H1 (cell line): ENCODE measurements around the gene FHIP1B. TPM values are rescaled to one million over a fixed set of nuclear protein-coding genes. Genes with fewer than 3 reads are reported as not detected.

Source experiments
- CTCF ChIA-PET: fragments of 300-600 bp; sonication (Branson Sonifier 250); formaldehyde crosslinking; loops from one replicate; lab custom pipeline; 2021; ENCODE audit not compliant: partially characterized antibody; lab: Charles Lee
- POLR2A ChIA-PET: fragments of 300-600 bp; sonication (Branson Sonifier 250); formaldehyde crosslinking; loops from one replicate; lab custom pipeline; 2021; ENCODE audit warnings: inconsistent platforms; ENCODE audit not compliant: partially characterized antibody; lab: Charles Lee
- DNase-seq, 2 experiments: peaks; one replicate each; pipeline versions ENCODE4 v3.0.0 to v3.0.0-alpha.2; 2010 to 2022; ENCODE audit warnings: low spot score in 2 of 2, low read depth in 1 of 2, mixed read lengths in 1 of 2
- FAIRE-seq: peaks from 2 replicates; lab custom pipeline; 2011; peaks lifted over from hg19 to GRCh38; lab: Jason Lieb, UNC
- H2AFZ ChIP-seq: 2 replicates; pipeline ENCODE4 v1.8.1; 2012; ENCODE audit warnings: low read length, inconsistent platforms
- H2AK5ac ChIP-seq: 2 replicates; pipeline ENCODE4 v1.6.1; 2013; ENCODE audit warnings: low read depth, low read length
- H2BK120ac ChIP-seq: replicated peaks from 2 replicates; pipeline ENCODE3; 2013; ENCODE audit warnings: low read depth, low read length, inconsistent platforms
- H2BK12ac ChIP-seq: 2 replicates; pipeline ENCODE4 v1.6.1; 2013; ENCODE audit warnings: low read depth, low read length
- H2BK15ac ChIP-seq: 2 replicates; pipeline ENCODE4 v1.6.1; 2013; ENCODE audit warnings: low read length
- H2BK20ac ChIP-seq: 2 replicates; pipeline ENCODE4 v1.6.1; 2013; ENCODE audit warnings: low read length
- H2BK5ac ChIP-seq: 2 replicates; pipeline ENCODE4 v1.6.1; 2013; ENCODE audit warnings: low read depth, low read length
- H3K14ac ChIP-seq: 2 replicates; pipeline ENCODE4 v1.6.1; 2013; ENCODE audit warnings: inconsistent platforms; ENCODE audit not compliant: insufficient read length
- H3K18ac ChIP-seq: 2 replicates; pipeline ENCODE4 v1.6.1; 2013; ENCODE audit warnings: low read length; ENCODE audit errors: extremely low read depth
- H3K23ac ChIP-seq: 2 replicates; pipeline ENCODE4 v1.6.1; 2013; ENCODE audit warnings: inconsistent platforms; ENCODE audit not compliant: insufficient read length
- H3K23me2 ChIP-seq: 2 replicates; pipeline ENCODE4 v1.6.1; 2013; ENCODE audit warnings: low read depth, low read length
- H3K27ac ChIP-seq: 2 replicates; pipeline ENCODE4 v1.6.1; 2011; ENCODE audit warnings: low read depth, low read length, inconsistent platforms
- H3K27me3 ChIP-seq, 4 experiments: replicated peaks in 1 of 4; 1 replicate in 1 of 4; 2 replicates in 3 of 4; pipeline versions ENCODE4 v1.6.1 to v1.8.1; 2011 to 2013; ENCODE audit warnings: low read length in 3 of 4, mild to moderate bottlenecking in 3 of 4, inconsistent platforms in 2 of 4, mixed read lengths in 2 of 4, moderate library complexity in 1 of 4; ENCODE audit not compliant: control insufficient read depth in 3 of 4, insufficient read depth in 3 of 4; ENCODE audit errors: extremely low read depth in 1 of 4
- H3K36me3 ChIP-seq, 4 experiments: 2 replicates each; pipeline versions ENCODE4 v1.6.1 to v1.8.1; 2011 to 2013; ENCODE audit warnings: mild to moderate bottlenecking in 4 of 4, low read length in 3 of 4, moderate library complexity in 2 of 4, control low read depth in 1 of 4, inconsistent platforms in 1 of 4; ENCODE audit not compliant: insufficient read depth in 4 of 4, control insufficient read depth in 2 of 4
- H3K4ac ChIP-seq: replicated peaks from 2 replicates; pipeline ENCODE3; 2013; ENCODE audit warnings: low read length, low read depth, mixed read lengths, inconsistent platforms; ENCODE audit not compliant: insufficient read length
- H3K4me1 ChIP-seq, 4 experiments: replicated peaks in 1 of 4; 1 replicate in 1 of 4; 2 replicates in 3 of 4; pipeline versions ENCODE4 v1.6.1 to v1.8.1; 2011 to 2013; ENCODE audit warnings: low read length in 3 of 4, inconsistent platforms in 2 of 4, mixed read lengths in 1 of 4; ENCODE audit not compliant: insufficient read depth in 4 of 4, control insufficient read depth in 3 of 4
- H3K4me2 ChIP-seq, 2 experiments: 2 replicates each; pipeline versions ENCODE4 v1.6.1 to v1.8.1; 2011 to 2013; ENCODE audit warnings: low read depth in 2 of 2, low read length in 2 of 2, control low read depth in 1 of 2, inconsistent platforms in 1 of 2, mild to moderate bottlenecking in 1 of 2; ENCODE audit not compliant: insufficient read depth in 1 of 2
- H3K4me3 ChIP-seq, 4 experiments: fragments of 200-600, 300-600 bp in 1 of 4; sonication (generic), shearing (Covaris generic), sonication (Bioruptor Twin) in 1 of 4; 2 replicates each; pipeline versions ENCODE4 v1.5.1 to v1.8.1; 2011 to 2016; ENCODE audit warnings: low read length in 4 of 4, low read depth in 3 of 4, control low read depth in 2 of 4, inconsistent platforms in 2 of 4, mild to moderate bottlenecking in 2 of 4, mixed read lengths in 1 of 4, moderate library complexity in 1 of 4; ENCODE audit not compliant: insufficient read depth in 2 of 4; ENCODE audit errors: extremely low read depth in 1 of 4
- H3K56ac ChIP-seq: replicated peaks from 2 replicates; pipeline ENCODE3; 2013; ENCODE audit warnings: low read depth, mild to moderate bottlenecking, mixed read lengths, low read length, inconsistent platforms; ENCODE audit not compliant: insufficient read length
- H3K79me1 ChIP-seq: 2 replicates; pipeline ENCODE4 v1.6.1; 2013; ENCODE audit warnings: low read depth, low read length, control low read depth
- H3K79me2 ChIP-seq, 2 experiments: 2 replicates each; pipeline versions ENCODE4 v1.6.1 to v1.8.1; 2012 to 2013; ENCODE audit warnings: low read length in 2 of 2, mild to moderate bottlenecking in 2 of 2, inconsistent platforms in 1 of 2; ENCODE audit not compliant: insufficient read depth in 2 of 2, control insufficient read depth in 1 of 2
- H3K9ac ChIP-seq, 4 experiments: replicated peaks in 1 of 4; 1 replicate in 1 of 4; 2 replicates in 3 of 4; pipeline versions ENCODE4 v1.6.1 to v1.8.1; 2011 to 2013; ENCODE audit warnings: low read depth in 3 of 4, low read length in 3 of 4, control low read depth in 2 of 4, mild to moderate bottlenecking in 2 of 4, moderate library complexity in 2 of 4, inconsistent platforms in 1 of 4; ENCODE audit errors: extremely low read depth in 1 of 4
- H3K9me3 ChIP-seq, 2 experiments: 2 replicates each; pipeline versions ENCODE4 v1.6.1 to v1.8.1; 2012 to 2013; ENCODE audit warnings: mild to moderate bottlenecking in 2 of 2, moderate library complexity in 2 of 2, control low read depth in 1 of 2, inconsistent platforms in 1 of 2, low read depth in 1 of 2, low read length in 1 of 2, mixed read lengths in 1 of 2; ENCODE audit not compliant: insufficient read depth in 2 of 2
- H4K20me1 ChIP-seq, 2 experiments: replicated peaks in 1 of 2; 2 replicates each; pipeline versions ENCODE3 to v1.8.1; 2011 to 2013; ENCODE audit warnings: inconsistent platforms in 2 of 2, low read length in 2 of 2, mild to moderate bottlenecking in 1 of 2; ENCODE audit not compliant: insufficient read depth in 2 of 2, control insufficient read depth in 1 of 2
- H4K5ac ChIP-seq: 2 replicates; pipeline ENCODE4 v1.6.1; 2013; ENCODE audit warnings: low read length, low read depth, mixed read lengths, inconsistent platforms; ENCODE audit not compliant: insufficient read length
- H4K8ac ChIP-seq: 2 replicates; pipeline ENCODE4 v1.8.0; 2013; ENCODE audit warnings: mild to moderate bottlenecking, moderate library complexity, low read length, inconsistent platforms; ENCODE audit not compliant: insufficient read depth; ENCODE audit errors: extremely low read depth
- H4K91ac ChIP-seq: replicated peaks from 2 replicates; pipeline ENCODE3; 2013; ENCODE audit warnings: low read length, mixed read lengths, inconsistent platforms; ENCODE audit not compliant: insufficient read length
- BCL11A ChIP-seq, 2 experiments: IDR thresholded peaks; one replicate each; pipeline ENCODE4 v1.6.1; 2011; ENCODE audit warnings: low read depth in 2 of 2, low read length in 2 of 2, mild to moderate bottlenecking in 2 of 2
- CEBPB ChIP-seq: IDR thresholded peaks from 2 replicates; pipeline ENCODE4 v1.6.1; 2012; ENCODE audit warnings: low read depth, low read length
- EP300 ChIP-seq, 2 experiments: IDR thresholded peaks; 1 replicate in 1 of 2; 2 replicates in 1 of 2; pipeline ENCODE4 v1.6.1; 2011 to 2012; ENCODE audit warnings: low read depth in 2 of 2, low read length in 2 of 2, mild to moderate bottlenecking in 2 of 2, borderline replicate concordance in 1 of 2, inconsistent platforms in 1 of 2, moderate library complexity in 1 of 2
- HDAC2 ChIP-seq, 2 experiments: fragments of 300-600 bp in 1 of 2; sonication (generic) in 1 of 2; IDR thresholded peaks; 2 replicates each; pipeline ENCODE4 v1.6.1; 2011 to 2012; ENCODE audit warnings: low read depth in 2 of 2, low read length in 2 of 2, mild to moderate bottlenecking in 2 of 2, moderate library complexity in 2 of 2, borderline replicate concordance in 1 of 2, inconsistent platforms in 1 of 2
- KDM4A ChIP-seq: IDR thresholded peaks from one replicate; pipeline ENCODE4 v1.7.1; 2012; ENCODE audit warnings: low read depth, mild to moderate bottlenecking, moderate library complexity, low read length, inconsistent platforms; ENCODE audit not compliant: severe bottlenecking
- RFX5 ChIP-seq: IDR thresholded peaks from 2 replicates; pipeline ENCODE4 v1.6.1; 2011; ENCODE audit warnings: low read depth, low read length, improper control_type of control experiment, borderline replicate concordance
- ZNF274 ChIP-seq: IDR thresholded peaks from 2 replicates; pipeline ENCODE4 v1.7.0; 2012; ENCODE audit warnings: low read length, borderline replicate concordance; ENCODE audit errors: extremely low read depth
- WGBS, 2 experiments: shearing (Covaris generic) in 1 of 2; methylation state at CpG; one replicate each; pipeline versions ENCODE4 v1.1.6 to v1.1.7; 2013 to 2015; ENCODE audit warnings: low lambda C conversion rate in 2 of 2, mixed read lengths in 2 of 2, inconsistent platforms in 1 of 2, low coverage in 1 of 2, missing lambda C conversion rate in 1 of 2; ENCODE audit not compliant: insufficient replicate concordance in 2 of 2, insufficient coverage in 1 of 2, insufficient read length in 1 of 2; ENCODE audit errors: extremely low coverage in 1 of 2, missing lambda C conversion rate in 1 of 2; 5-methylcytosine and 5-hydroxymethylcytosine counted together
- long read RNA-seq, 2 experiments: library from RNA in 1 of 2; library from capped mRNA in 1 of 2; stranded (forward); transcript quantifications; one replicate each; pipeline ENCODE4 v2.0.0, GENCODE V29; 2021; ENCODE audit warnings: inconsistent platforms in 1 of 2
- polyA minus RNA-seq, 3 experiments: library from RNA; depleted of rRNA, polyadenylated mRNA; stranded (reverse); fragments of >200 nt; gene quantifications; 1 replicate in 2 of 3; 2 replicates in 1 of 3; pipeline ENCODE4 v1.2.3, GENCODE V29; 2011
- polyA plus RNA-seq, 7 experiments: library from polyadenylated mRNA; depleted of rRNA in 3 of 7; stranded (reverse) in 5 of 7; unstranded in 2 of 7; fragments of >200 nt in 5 of 7; fragments of 200-250 nt in 2 of 7; gene quantifications; 1 replicate in 5 of 7; 2 replicates in 1 of 7; 4 replicates in 1 of 7; pipeline versions ENCODE4 v1.2.1 to v1.2.3, GENCODE V29; 2011 to 2013; ENCODE audit warnings: missing spikeins in 2 of 7, mixed read lengths in 2 of 7
- total RNA-seq: library from RNA; stranded (reverse); fragmentation: NEBNext Ultra II Directional; extraction: Animal tissue kit (Norgen Biotek cat#: 25700); gene quantifications from 2 replicates; pipeline ENCODE4 v1.2.1, GENCODE V29; 2021

Gene FHIP1B
- total RNA-seq (16.8 TPM in 2 replicates), polyA plus RNA-seq (2011; rRNA removed) (41.9 and 67.1 TPM in 2 replicates), polyA minus RNA-seq (2011; rRNA and poly(A)+ RNA removed) (28.4 and 31.6 TPM in 2 replicates)
- 35.7 TPM for polyA plus RNA-seq (2011; cell fraction: cytosol; rRNA removed)
- 106 TPM for polyA plus RNA-seq (2011; cell fraction: nucleus; rRNA removed)
- polyA plus RNA-seq (2012, experiment 1 of 2), result 15.3 to 19.5 TPM (median 17.6 TPM) in 4 replicates
- 13.7 TPM for polyA plus RNA-seq (2012, experiment 2 of 2)
- polyA plus RNA-seq (2013, experiment 1 of 2), result 17.6 TPM
- 16.7 TPM for polyA plus RNA-seq (2013, experiment 2 of 2)
- 11.0 TPM for polyA minus RNA-seq (2011; cell fraction: cytosol; rRNA and poly(A)+ RNA removed)
- 44.8 TPM for polyA minus RNA-seq (2011; cell fraction: nucleus; rRNA and poly(A)+ RNA removed)
- long read RNA-seq, experiment 1, partial matches to known transcripts, result 10 of 17 reads
- long read RNA-seq, experiment 1, other reads (novel, unspliced or antisense), result 4 of 17 reads
- long read RNA-seq, experiment 2, partial matches to known transcripts, result 1 of 2 reads
- long read RNA-seq, experiment 2, other reads (novel, unspliced or antisense), result 1 of 2 reads

GRCh38 chr11:6234387-6235107, at the start of gene FHIP1B:
Gene FHIP1B (minus strand): TSS chr11:6234636. CDS start chr11:6224516, 10,120 bp downstream.
- H3K4ac ChIP-seq, result peak within 1 kb of the TSS; percentile 82
- H3K4me1 ChIP-seq, result peaks cover 0 to 5% (median 2%) of the 10 kb centered on the region in 4 experiments; a peak in 2 of 7 replicates
- peaks cover 2 to 4% of the 10 kb centered on the region in 2 experiments for H4K20me1 ChIP-seq
- peak within 1 kb of the TSS; percentile 81 to 94 for H3K4me2 ChIP-seq
- H2BK12ac ChIP-seq, result peak within 1 kb of the TSS; percentile 60; the same call in 1 of the 2 replicates
- ChIA-PET POLR2A (interaction anchor here (0.6 to 1.7 kb wide), 8 partner anchors 9 to 765 kb away, joined by 3 to 4 read pairs (median 3); partner anchors contain the start of gene CAVIN3), CTCF (interaction anchor here (0.9 to 7.1 kb wide), 8 partner anchors 16 to 242 kb away, joined by 3 to 51 read pairs (median 5); partner anchors contain the start of gene CCKBR)
- no peak within 1 kb of the TSS for H2BK20ac ChIP-seq
- peak within 1 kb of the TSS; percentile 84 for H4K5ac ChIP-seq
- peak within 1 kb of the TSS; percentile 61 for H3K27ac ChIP-seq
- H4K91ac ChIP-seq, result peak within 1 kb of the TSS; percentile 66
- H3K23me2 ChIP-seq, result peaks cover 9% of the 10 kb centered on the region
- peak within 1 kb of the TSS; percentile 88 to 98 (median 94) for H3K4me3 ChIP-seq
- H2BK5ac ChIP-seq, result peak within 1 kb of the TSS; percentile 75; the same call in 1 of the 2 replicates
- H3K18ac ChIP-seq, result peak within 1 kb of the TSS; percentile 90
- no peak within 1 kb of the TSS for H3K23ac ChIP-seq
- no peaks in the 10 kb centered on the region for H3K9me3 ChIP-seq
- peak within 1 kb of the TSS; percentile 72; the same call in 1 of the 2 replicates for H2BK15ac ChIP-seq
- peaks cover 2% of the 10 kb centered on the region; the same call in 1 of the 2 replicates for H3K79me1 ChIP-seq
- no peak within 1 kb of the TSS for H2AK5ac ChIP-seq
- DNase-seq (peak; percentile 97 to 100), FAIRE-seq (peak; percentile 86)
- peak within 1 kb of the TSS; percentile 74 for H3K56ac ChIP-seq
- peak within 1 kb of the TSS; percentile 64 to 87 (median 86) for H3K9ac ChIP-seq
- 0 out of 7 replicates have a peak, but pooled peaks cover 0 to 2% (median 0%) of the 10 kb centered on the region in 4 experiments for H3K27me3 ChIP-seq
- 3% methylated on average over 57 of the region's 62 CpGs; no CpG with 5 or more reads in 1 of the 2 experiments for WGBS, 2 experiments
- H2BK120ac ChIP-seq, result no peak within 1 kb of the TSS
- H3K14ac ChIP-seq, result no peak within 1 kb of the TSS
- no peaks in the 10 kb centered on the region for H3K36me3 ChIP-seq
- H3K79me2 ChIP-seq, result peaks cover 3 to 42% of the 10 kb centered on the region in 2 experiments; a peak in 3 of 4 replicates
- H2AFZ ChIP-seq, result peak within 1 kb of the TSS; percentile 94; the same call in 1 of the 2 replicates
- H4K8ac ChIP-seq, result peak within 1 kb of the TSS; percentile 88; the same call in 1 of the 2 replicates
- TF ChIP-seq CEBPB (no peak), RFX5 (no peak), HDAC2 (IDR thresholded peaks at IDR 0.05; ENCODE audit: borderline replicate concordance in 1 of 2, low read depth in 2 of 2, low read length in 2 of 2) (peak in 1 of 2 experiments; percentile 79; a peak in 1 of 4 replicates), ZNF274 (no peak), BCL11A (IDR thresholded peaks at IDR 0.05; ENCODE audit: low read depth in 2 of 2, low read length in 2 of 2) (no peak), EP300 (IDR thresholded peaks at IDR 0.05; ENCODE audit: borderline replicate concordance in 1 of 2, low read depth in 2 of 2, low read length in 2 of 2) (no peak), KDM4A (peak; percentile 80)
